Measurements from ENCODE around the gene DGKQ. TPM values are rescaled to one million over a fixed set of nuclear protein-coding genes. Genes with fewer than 3 reads are reported as not detected.
A peak's percentile ranks its signal among the peaks of the same experiment; 100 is the strongest.

DGKQ gene
- total and polyA plus RNA-seq, 2 of the 13 experiments (the other 11 are each of a cell fraction or from before 2014, with no cell fraction given) = 4.5 to 7.2 TPM

GRCh38 chr4:931960-932712 is 41.2 kb downstream of the DGKQ start, which contains the start of the genes GAK and TMEM175 (continued):
- TF ChIP-seq ZBTB10 (CRISPR knock-in tag; IDR thresholded peaks at IDR 0.05; ENCODE audit: borderline replicate concordance) = no peak
- no peak for TF ChIP-seq HMG20B (CRISPR knock-in tag; conservative IDR thresholded peaks at IDR 0.05)
- TF ChIP-seq RFXAP (CRISPR knock-in tag; IDR thresholded peaks at IDR 0.05; ENCODE audit: borderline replicate concordance) = peak; percentile 52; the same call in 1 of the 2 replicates
- TF ChIP-seq SP140L (CRISPR knock-in tag; IDR thresholded peaks at IDR 0.05; ENCODE audit: borderline replicate concordance) = no peak
- TF ChIP-seq ZBTB33 (CRISPR knock-in tag; IDR thresholded peaks at IDR 0.05) = no peak
- TF ChIP-seq LBX2 (CRISPR knock-in tag; IDR thresholded peaks at IDR 0.05; ENCODE audit: borderline replicate concordance) = peak; percentile 35; the same call in 1 of the 2 replicates
- no peak; the same call in 1 of the 2 replicates for TF ChIP-seq CCDC6 (CRISPR knock-in tag; IDR thresholded peaks at IDR 0.05)
- TF ChIP-seq YEATS2 (CRISPR knock-in tag; IDR thresholded peaks at IDR 0.05; ENCODE audit: borderline replicate concordance) = peak; percentile 61; the same call in 1 of the 2 replicates
- TF ChIP-seq FOXO1 (CRISPR knock-in tag; IDR thresholded peaks at IDR 0.05) = no peak; the same call in 1 of the 2 replicates
- peak; percentile 68; the same call in 1 of the 2 replicates for TF ChIP-seq ETV6 (CRISPR knock-in tag; conservative IDR thresholded peaks at IDR 0.05)
- peak; percentile 88 for TF ChIP-seq ZNF891 (CRISPR knock-in tag; IDR thresholded peaks at IDR 0.05)
- no peak for TF ChIP-seq POLR2AphosphoS2 (IDR thresholded peaks at IDR 0.05; ENCODE audit: low read depth, low read length)
- TF ChIP-seq FOSL1 (CRISPR knock-in tag; IDR thresholded peaks at IDR 0.05; ENCODE audit: borderline replicate concordance) = no peak
- no peak for TF ChIP-seq HOMEZ (CRISPR knock-in tag; IDR thresholded peaks at IDR 0.05; ENCODE audit: low read depth)
- TF ChIP-seq ZNF7 (CRISPR knock-in tag; IDR thresholded peaks at IDR 0.05) = no peak
- TF ChIP-seq CCAR2 (optimal IDR thresholded peaks at IDR 0.05; ENCODE audit: low read depth, low read length) = no peak
- TF ChIP-seq FOXA1 (IDR thresholded peaks at IDR 0.05) = no peak
- TF ChIP-seq FOXA1 (CRISPR knock-in tag; IDR thresholded peaks at IDR 0.05) = no peak; the same call in 1 of the 2 replicates
- peak; percentile 47; the same call in 1 of the 2 replicates for TF ChIP-seq ZNF205 (CRISPR knock-in tag; IDR thresholded peaks at IDR 0.05)
